ENCODE results near the gene ROBO2. TPM values are rescaled to one million over a fixed set of nuclear protein-coding genes. Genes with fewer than 3 reads are reported as not detected.
A peak's percentile ranks its signal among the peaks of the same experiment; 100 is the strongest.

The ROBO2 gene
- total and polyA plus RNA-seq, 11 donors: 0.04 to 0.93 (median 0.06) TPM; not detected in 6

DNA sequence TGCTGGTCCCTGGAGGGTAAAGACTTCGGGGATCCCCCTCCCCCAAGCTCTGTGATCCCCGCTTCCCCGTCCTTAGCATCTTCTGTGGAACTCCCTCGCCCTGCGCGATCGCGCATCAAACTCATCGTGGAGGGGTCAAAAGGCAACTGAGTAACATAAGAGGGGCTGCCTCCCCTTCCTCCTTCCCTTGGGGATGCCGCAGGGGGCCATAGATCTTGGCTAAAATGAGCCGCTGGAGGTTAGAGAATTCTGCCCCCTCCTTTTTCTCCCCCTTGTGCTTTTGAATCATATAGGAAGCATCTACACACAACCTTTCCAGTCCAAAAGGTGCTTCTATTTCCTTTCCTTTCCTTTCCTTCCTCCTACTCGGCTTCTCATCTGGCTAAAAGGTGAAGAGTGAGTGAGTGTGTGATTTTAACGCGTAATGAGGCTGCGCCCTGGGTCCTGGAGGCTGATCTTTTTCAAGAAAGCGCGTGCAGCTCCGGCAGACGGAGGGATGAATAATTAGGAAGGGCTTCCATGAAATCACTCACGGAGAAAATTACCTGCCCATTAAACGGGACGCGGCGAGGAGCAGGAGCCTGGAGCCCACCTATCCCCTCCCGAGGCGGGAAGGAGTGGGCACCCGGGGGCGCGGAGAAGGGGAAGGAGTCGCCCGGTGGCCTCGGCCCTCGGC, 831 bp upstream of the ROBO2 start:
- peaks cover 0 to 19% (median 7%) of the 10 kb centered on the region in 12 donors for H3K4me1 ChIP-seq
- TF ChIP-seq, protein P1, sequence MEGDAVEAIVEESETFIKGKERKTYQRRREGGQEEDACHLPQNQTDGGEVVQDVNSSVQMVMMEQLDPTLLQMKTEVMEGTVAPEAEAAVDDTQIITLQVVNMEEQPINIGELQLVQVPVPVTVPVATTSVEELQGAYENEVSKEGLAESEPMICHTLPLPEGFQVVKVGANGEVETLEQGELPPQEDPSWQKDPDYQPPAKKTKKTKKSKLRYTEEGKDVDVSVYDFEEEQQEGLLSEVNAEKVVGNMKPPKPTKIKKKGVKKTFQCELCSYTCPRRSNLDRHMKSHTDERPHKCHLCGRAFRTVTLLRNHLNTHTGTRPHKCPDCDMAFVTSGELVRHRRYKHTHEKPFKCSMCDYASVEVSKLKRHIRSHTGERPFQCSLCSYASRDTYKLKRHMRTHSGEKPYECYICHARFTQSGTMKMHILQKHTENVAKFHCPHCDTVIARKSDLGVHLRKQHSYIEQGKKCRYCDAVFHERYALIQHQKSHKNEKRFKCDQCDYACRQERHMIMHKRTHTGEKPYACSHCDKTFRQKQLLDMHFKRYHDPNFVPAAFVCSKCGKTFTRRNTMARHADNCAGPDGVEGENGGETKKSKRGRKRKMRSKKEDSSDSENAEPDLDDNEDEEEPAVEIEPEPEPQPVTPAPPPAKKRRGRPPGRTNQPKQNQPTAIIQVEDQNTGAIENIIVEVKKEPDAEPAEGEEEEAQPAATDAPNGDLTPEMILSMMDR (IDR thresholded peaks at IDR 0.05): no peak
- TF ChIP-seq POLR2A (IDR thresholded peaks at IDR 0.05): no peak
- peaks cover 0 to 65% (median 16%) of the 10 kb centered on the region in 9 donors for H3K27me3 ChIP-seq
- DNase-seq (peak in 1 of 5 donors; percentile 23), ATAC-seq (peak in 3 of 4 donors; percentile 16 to 46 (median 37))
- intact Hi-C loops (cut with DNase I): loop anchor here (1.0 to 10.0 kb wide), 10 partner anchors 216 to 1613 kb away; no protein-coding TSS in a partner anchor
- WGBS, 4 donors: 1% methylated on average over 25 to 33 of the region's 33 CpGs
- H3K9me3 ChIP-seq: no peaks in the 10 kb centered on the region
- H3K27ac ChIP-seq: no peak overlapping the region
- peak overlapping the region; percentile 22 to 59 (median 47) for H3K4me3 ChIP-seq
- H3K36me3 ChIP-seq: no peaks in the 10 kb centered on the region

DNA sequence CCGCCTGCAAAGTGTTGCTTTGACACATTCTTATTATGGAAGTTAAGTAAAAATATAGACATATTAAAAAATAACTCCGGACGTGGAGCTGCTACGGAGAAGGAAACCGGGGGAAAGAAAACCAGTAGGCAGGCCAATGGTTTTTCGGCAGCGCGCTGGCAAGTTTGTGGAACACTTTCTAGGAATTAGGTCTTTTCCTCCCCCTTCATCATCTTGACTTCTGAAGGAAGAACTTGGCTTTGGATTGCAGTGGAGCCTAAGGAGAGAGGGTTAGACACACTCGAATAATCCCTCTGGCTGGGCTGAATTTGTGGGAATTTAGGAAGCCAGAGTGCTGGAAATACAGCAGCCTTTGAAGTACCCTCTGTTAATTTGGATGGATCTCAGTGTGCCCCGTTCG, 317 bp downstream of the ROBO2 start:
- intact Hi-C loops (cut with DNase I): no loop called here
- TF ChIP-seq POLR2A (IDR thresholded peaks at IDR 0.05): no peak
- TF ChIP-seq, protein P1 (IDR thresholded peaks at IDR 0.05): no peak
- no peaks in the 10 kb centered on the region for H3K9me3 ChIP-seq
- 6 to 13% (median 8%) methylated on average over 11 of the region's 11 CpGs for WGBS, 4 donors
- no peaks in the 10 kb centered on the region for H3K36me3 ChIP-seq
- peaks cover 0 to 19% (median 7%) of the 10 kb centered on the region in 12 donors for H3K4me1 ChIP-seq
- peaks cover 0 to 65% (median 16%) of the 10 kb centered on the region in 9 donors for H3K27me3 ChIP-seq
- DNase-seq (peak in 1 of 5 donors; percentile 10), ATAC-seq (no peak)
- peak overlapping the region in 10 of 12 donors; percentile 40 to 59 (median 48) for H3K4me3 ChIP-seq
- H3K27ac ChIP-seq: no peak overlapping the region

GRCh38 chr3:77040926-77041722, 1.2 kb downstream of the ROBO2 start:
- Histone ChIP-seq H3K36me3 (no peaks in the 10 kb centered on the region), H3K27ac (no peak overlapping the region), H3K4me1 (peaks cover 0 to 19% (median 7%) of the 10 kb centered on the region in 12 donors), H3K27me3 (peaks cover 0 to 59% (median 16%) of the 10 kb centered on the region in 9 donors), H3K9me3 (no peaks in the 10 kb centered on the region), H3K4me3 (peak overlapping the region in 1 of 12 donors; percentile 49)
- ATAC-seq (no peak), DNase-seq (no peak)
- 53 to 63% (median 54%) methylated on average over 9 of the region's 9 CpGs for WGBS, 4 donors
- TF ChIP-seq, protein P1 (IDR thresholded peaks at IDR 0.05): no peak
- intact Hi-C loops (cut with DNase I): no loop called here

DNA sequence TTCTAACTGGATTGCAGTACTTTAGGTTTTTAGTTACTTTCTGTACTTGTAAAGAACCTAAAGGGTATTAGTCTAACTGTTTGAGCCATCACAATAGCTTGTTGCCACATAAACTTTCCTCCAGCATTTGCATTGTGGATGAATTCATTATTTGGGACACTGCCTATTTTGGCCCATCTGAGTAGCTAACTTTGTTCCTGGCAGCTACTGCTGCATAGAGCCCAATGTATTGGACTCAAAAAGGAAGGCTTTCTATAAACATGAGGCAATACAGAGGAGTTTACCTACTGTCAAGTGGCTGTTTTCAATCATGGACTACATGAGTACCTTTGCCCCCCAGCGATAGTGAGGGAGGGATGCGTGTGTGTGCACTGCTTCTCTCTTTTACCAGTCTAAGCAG, 1.9 kb downstream of the ROBO2 start:
- H3K4me1 ChIP-seq: peaks cover 0 to 19% (median 7%) of the 10 kb centered on the region in 12 donors
- peaks cover 0 to 56% (median 16%) of the 10 kb centered on the region in 9 donors for H3K27me3 ChIP-seq
- H3K9me3 ChIP-seq: no peaks in the 10 kb centered on the region
- WGBS, 4 donors: 81 to 98% (median 87%) methylated on average over 2 of the region's 2 CpGs
- intact Hi-C loops (cut with DNase I): no loop called here
- H3K4me3 ChIP-seq: no peak overlapping the region
- DNase-seq: no peak
- H3K27ac ChIP-seq: no peak overlapping the region
- TF ChIP-seq, protein P1 (IDR thresholded peaks at IDR 0.05): no peak
- TF ChIP-seq POLR2A (IDR thresholded peaks at IDR 0.05): no peak
- H3K36me3 ChIP-seq: no peaks in the 10 kb centered on the region
- ATAC-seq: no peak

Measured in heart left ventricle (tissue), 16 donors.